ENCODE data around the gene KIAA0825.
A peak's percentile ranks its signal among the peaks of the same experiment; 100 is the strongest.

KIAA0825 gene

GRCh38 chr5:94433397-94434163 lies 184.8 kb downstream of the KIAA0825 start:
- no peak for DNase-seq (ENCODE audit: low read depth, low spot score)

GRCh38 chr5:94432499-94432898 lies 185.9 kb downstream of the KIAA0825 start:
- DNase-seq (ENCODE audit: low read depth, low spot score), result no peak

- DNase-seq (ENCODE audit: low read depth, low spot score), result no peak
These were observed 186.7 kb downstream of the KIAA0825 start for GRCh38 chr5:94431696-94432095.

GRCh38 chr5:94429566-94429965 lies 188.8 kb downstream of the KIAA0825 start:
- DNase-seq (ENCODE audit: low read depth, low spot score), result no peak

- no peak for DNase-seq (ENCODE audit: low read depth, low spot score)
These were observed 193.0 kb downstream of the KIAA0825 start for GRCh38 chr5:94425396-94425795.

- no peak for DNase-seq (ENCODE audit: low read depth, low spot score)
These were observed 195.0 kb downstream of the KIAA0825 start for GRCh38 chr5:94423411-94423810.

DNA sequence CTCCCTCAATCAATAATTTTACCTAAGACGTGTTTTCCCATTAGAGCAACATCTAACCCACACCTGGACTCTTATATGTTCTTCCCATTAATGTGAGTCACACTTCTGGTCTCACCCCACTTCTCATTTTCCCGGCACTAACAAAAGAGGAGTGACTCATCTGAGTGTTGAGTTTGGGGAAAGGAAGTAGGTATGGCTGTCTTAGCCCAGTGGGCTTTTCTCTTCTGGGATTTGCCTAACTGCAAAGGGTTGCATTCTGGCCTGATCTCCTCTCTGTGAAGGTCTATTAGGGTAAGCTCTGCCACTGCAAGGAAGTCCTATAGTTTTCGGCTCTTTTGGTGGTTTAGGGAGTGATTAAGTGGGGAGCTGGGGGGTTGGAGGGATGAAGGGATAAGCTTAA lies 195.6 kb downstream of the KIAA0825 start:
- peak; percentile 1 for DNase-seq (ENCODE audit: low read depth, low spot score)

DNA sequence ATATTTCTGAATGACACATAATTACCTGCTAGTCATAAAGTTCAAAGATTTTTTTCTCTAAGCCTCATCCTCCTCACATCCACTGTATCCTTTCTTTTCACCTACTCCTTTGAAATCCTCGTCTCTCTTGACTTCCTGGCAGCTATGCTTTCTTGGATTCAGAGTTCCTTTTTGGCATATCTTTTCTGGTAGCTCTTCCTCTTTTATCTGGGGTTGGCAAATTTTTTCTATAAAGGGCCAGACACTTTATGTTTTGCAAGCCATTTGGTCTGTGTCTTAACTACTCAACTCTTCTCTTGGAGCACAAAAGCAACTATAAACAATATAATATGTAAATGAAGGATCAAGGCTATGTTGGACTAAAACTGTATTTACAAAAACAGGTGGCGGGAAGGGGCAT lies 197.5 kb downstream of the KIAA0825 start:
- no peak for DNase-seq (ENCODE audit: low read depth, low spot score)

DNA sequence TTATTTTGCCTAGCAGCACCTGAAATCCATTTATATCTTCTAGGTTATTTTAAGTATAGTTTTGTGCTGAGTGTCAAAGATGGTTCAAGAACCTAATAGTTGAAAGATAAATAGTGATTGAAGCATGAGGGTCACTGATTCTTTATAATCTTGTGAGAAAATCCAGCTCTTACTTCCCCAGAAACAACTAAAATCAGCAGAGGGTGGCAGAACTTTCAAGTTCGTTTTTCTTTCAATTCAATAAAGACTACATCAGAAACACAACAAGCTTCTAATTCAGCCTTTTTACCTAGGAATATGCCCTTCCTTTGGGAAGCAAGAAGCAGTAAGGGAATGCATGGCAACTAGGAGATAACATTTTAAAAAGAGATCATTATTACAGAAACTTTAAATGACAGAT lies 202.6 kb downstream of the KIAA0825 start:
- no peak for DNase-seq (ENCODE audit: low read depth, low spot score)

- DNase-seq (ENCODE audit: low read depth, low spot score), result no peak
These were observed 209.0 kb downstream of the KIAA0825 start for GRCh38 chr5:94409440-94409839.

DNA sequence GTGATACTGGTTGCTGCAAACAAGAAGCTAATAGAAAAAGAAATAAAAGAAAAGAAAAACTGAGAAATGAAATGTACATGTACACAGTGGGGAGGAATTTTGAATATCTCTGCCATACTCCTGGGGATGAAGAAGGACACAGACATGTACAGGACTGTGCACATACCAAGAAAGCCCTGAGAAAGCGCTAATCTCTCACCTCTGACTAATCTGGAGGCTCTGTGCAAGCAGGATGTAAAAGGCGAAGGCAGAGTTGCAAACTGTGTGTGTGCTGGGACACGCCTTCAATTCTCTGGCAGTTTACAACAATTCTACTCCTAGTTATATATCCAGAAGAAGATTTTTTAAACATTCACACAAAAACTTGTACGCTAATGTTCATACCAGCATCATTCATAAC lies 211.4 kb downstream of the KIAA0825 start:
- DNase-seq (ENCODE audit: low read depth, low spot score), result no peak

DNA sequence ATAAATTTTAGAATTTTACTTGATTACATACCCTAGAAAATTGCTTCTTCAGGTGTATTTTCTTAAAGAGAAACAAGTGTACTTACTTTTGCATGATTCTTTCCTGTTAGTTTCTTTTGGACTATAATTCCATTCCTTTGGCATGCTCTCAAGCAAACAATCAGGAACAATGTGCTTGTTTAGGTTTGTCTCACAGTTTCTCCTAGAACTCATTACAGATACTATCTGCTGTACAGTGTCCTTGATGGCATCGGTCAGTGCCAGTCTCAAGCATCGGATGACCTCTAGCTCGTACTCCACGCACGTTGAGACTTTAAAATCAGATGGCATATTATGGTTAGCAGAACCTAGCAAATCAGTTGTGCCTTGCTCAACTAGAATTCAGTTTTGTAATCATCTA lies 214.9 kb downstream of the KIAA0825 start:
- DNase-seq (ENCODE audit: low read depth, low spot score), result no peak

DNA sequence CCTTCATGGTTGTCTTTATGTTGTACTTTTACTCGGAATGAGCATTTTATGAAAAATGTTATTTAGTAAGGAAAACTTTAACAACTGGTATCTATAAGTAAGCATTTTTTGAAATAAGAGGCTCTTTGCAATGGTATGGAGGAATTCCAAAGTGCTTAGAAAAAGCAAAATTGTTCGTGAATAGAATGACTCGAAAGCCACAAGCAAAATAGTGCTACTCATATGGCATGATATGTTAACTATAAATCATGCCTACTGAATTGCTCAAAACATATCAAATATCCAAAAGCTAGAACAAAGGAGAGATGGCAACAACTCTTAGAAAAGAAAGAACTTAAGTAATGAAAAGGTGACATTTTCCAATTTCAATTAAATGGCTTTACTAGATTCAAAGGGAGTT lies 216.3 kb downstream of the KIAA0825 start:
- DNase-seq (ENCODE audit: low read depth, low spot score), result no peak

GRCh38 chr5:94397508-94397907 lies 220.9 kb downstream of the KIAA0825 start:
- no peak for DNase-seq (ENCODE audit: low read depth, low spot score)

GRCh38 chr5:94396687-94397086 lies 221.7 kb downstream of the KIAA0825 start:
- DNase-seq (ENCODE audit: low read depth, low spot score), result no peak

DNA sequence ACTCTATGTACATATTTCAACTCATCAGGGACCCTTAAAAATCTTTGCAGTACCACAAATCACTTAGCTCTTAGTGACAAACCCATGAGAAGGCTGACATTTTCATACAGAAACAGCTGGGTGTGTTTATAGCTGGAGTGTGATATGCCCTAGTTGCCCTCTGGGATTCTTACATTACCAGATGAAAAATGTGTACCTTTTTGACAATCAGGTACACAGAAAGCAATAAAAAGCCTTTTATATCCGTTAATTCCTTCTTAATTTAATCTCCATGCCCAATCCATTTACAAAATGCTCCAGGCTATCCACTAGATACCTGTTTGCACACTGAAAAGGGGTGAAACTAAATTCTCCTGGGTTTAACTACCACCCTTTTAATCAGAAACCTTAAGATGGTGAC lies 222.9 kb downstream of the KIAA0825 start:
- no peak for DNase-seq (ENCODE audit: low read depth, low spot score)

DNA sequence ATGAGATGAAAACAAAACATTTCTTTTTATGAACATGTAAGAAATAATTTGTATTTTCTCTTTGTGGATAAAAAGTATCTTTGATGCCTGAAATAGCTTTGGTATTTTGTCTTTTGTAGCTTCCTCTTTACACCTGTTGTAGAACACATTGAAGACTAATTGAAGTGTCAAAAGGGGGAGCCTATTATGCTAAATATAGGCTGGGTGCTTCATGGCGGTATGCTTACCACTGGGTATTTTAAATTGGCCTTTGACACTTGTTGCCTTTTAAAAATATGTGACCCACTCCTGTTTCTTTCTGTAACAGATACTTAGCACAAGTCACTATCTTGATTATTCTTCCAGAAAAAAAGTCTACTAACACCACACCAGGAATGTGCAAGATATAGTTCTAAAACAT lies 226.4 kb downstream of the KIAA0825 start:
- no peak for DNase-seq (ENCODE audit: low read depth, low spot score)

DNA sequence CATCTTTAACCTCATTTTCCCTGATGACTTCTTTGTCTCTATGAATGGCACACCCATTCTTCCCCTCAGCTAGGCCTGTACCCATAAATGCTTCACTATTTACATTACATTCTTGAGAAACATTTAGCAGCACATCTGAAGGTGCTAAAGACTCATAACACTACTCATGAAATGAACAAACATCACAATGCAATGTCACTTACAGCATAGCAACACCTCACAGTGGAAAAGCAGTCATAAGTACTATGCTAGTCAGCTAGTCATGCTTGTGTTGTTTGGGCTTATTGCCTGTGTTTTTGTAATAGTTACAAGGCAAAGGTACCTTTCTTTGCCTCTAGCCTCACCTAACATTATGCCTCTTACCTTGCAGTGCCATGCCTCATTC lies 228.9 kb downstream of the KIAA0825 start:
- no peak for DNase-seq (ENCODE audit: low read depth, low spot score)

GRCh38 chr5:94388773-94389514 lies 229.5 kb downstream of the KIAA0825 start:
- no peak for DNase-seq (ENCODE audit: low read depth, low spot score)

GRCh38 chr5:94385767-94386166 lies 232.6 kb downstream of the KIAA0825 start:
- no peak for DNase-seq (ENCODE audit: low read depth, low spot score)

- DNase-seq (ENCODE audit: low read depth, low spot score), result no peak
These were observed 240.3 kb downstream of the KIAA0825 start for GRCh38 chr5:94378062-94378461.

DNA sequence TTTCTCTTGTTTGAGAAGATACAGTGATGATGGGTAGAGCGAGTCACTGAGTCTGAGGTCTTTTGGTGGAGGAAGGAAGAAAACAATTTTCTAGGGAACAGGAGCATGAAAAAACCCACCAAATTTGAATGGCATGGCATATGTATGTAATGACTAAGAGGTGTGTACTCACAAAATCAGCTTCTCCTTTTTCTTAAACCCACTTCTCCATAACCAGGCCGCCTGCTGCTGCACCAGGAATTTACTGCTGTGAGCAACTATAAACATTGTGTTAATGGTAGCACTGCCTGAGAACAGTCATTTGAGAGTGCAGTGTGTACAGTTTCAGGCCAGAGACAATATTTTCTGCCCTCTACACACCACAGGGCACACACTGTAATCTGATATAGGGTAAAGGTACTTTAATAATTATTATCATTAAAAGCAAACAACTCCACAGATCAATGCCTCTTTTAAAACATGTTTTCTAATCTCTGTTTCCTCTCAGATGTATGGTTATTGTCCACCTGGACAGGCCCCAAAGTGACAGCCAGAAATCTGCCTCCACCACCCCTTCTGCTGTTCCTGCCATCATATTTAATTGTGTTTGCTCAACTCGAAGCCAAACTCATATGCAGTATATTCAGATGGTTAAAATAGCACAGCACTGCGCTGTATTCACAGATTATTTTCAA lies 241.6 kb downstream of the KIAA0825 start:
- no peak for DNase-seq (ENCODE audit: low read depth, low spot score)

GRCh38 chr5:94375801-94376200 lies 242.6 kb downstream of the KIAA0825 start:
- DNase-seq (ENCODE audit: low read depth, low spot score), result no peak

Measured in ELF-1 (cell line).